ENCODE data around the gene USP38. TPM values are rescaled to one million over a fixed set of nuclear protein-coding genes. Genes with fewer than 3 reads are reported as not detected.
"Not testable (repeated sequence)": the region's sequence is repeated elsewhere in the genome, so short reads cannot be mapped to it uniquely, and the experiment has no call there.

The USP38 gene, protein sequence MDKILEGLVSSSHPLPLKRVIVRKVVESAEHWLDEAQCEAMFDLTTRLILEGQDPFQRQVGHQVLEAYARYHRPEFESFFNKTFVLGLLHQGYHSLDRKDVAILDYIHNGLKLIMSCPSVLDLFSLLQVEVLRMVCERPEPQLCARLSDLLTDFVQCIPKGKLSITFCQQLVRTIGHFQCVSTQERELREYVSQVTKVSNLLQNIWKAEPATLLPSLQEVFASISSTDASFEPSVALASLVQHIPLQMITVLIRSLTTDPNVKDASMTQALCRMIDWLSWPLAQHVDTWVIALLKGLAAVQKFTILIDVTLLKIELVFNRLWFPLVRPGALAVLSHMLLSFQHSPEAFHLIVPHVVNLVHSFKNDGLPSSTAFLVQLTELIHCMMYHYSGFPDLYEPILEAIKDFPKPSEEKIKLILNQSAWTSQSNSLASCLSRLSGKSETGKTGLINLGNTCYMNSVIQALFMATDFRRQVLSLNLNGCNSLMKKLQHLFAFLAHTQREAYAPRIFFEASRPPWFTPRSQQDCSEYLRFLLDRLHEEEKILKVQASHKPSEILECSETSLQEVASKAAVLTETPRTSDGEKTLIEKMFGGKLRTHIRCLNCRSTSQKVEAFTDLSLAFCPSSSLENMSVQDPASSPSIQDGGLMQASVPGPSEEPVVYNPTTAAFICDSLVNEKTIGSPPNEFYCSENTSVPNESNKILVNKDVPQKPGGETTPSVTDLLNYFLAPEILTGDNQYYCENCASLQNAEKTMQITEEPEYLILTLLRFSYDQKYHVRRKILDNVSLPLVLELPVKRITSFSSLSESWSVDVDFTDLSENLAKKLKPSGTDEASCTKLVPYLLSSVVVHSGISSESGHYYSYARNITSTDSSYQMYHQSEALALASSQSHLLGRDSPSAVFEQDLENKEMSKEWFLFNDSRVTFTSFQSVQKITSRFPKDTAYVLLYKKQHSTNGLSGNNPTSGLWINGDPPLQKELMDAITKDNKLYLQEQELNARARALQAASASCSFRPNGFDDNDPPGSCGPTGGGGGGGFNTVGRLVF
- polyA plus RNA-seq (2013, experiment 1 of 2), result 7.7 TPM
- 8.4 TPM for polyA plus RNA-seq (2013, experiment 2 of 2)

DNA sequence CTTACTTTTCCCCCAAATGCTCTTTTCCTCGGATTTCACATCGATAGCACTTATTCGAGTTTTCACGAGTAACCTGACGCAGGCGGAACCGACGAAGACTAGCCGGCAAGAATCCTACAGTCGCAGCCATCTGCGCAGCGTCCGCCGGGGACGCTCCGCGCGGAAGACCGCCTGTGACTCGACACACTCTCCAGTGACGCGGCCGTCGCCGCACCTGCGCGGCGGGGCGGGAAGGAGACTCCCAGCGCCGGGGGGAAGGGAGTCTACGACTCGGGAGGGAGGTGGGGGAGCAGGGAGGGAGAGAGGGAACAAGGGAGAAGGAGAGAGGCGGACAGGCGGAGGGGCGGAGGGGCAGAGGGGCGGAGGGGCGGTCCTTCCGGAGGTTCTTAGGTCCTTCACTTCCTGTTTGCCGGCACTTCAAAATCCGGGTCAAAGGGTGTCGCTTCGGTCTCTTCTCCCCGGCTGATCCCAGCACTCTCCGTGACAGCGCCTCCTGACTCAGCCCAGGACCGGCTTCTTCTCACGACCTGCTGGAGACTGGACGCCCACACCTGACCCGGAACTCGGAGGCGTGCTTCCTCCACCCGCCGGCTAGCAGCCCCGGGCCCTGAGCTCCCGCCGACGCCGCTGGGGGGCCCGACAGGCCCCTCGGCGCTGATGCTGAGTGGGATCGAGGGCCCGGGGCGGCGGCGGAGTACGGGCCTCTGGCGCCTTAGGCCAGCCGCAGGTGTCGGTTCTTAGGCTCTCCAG is at the start of gene USP38:
USP38 (plus strand) TSS at position 415 of the 750 bp plus-strand sequence. CDS start 534 bp downstream, outside the sequence.
- Histone ChIP-seq H3K4me1 (ENCODE audit: insufficient read depth, low read length) (peaks cover 14% of the 10 kb centered on the region; the same call in 1 of the 2 replicates), H3K27me3 (ENCODE audit: insufficient read depth, low read length) (no peaks in the 10 kb centered on the region), H3K9me3 (ENCODE audit: insufficient read depth, low read depth, low read length) (no peaks in the 10 kb centered on the region), H3K27ac (ENCODE audit: low read depth, low read length) (peak within 1 kb of the TSS; percentile 90), H3K9ac (ENCODE audit: low read depth, low read length) (peak within 1 kb of the TSS; percentile 96), H3K36me3 (ENCODE audit: insufficient read depth, low read length) (peaks cover 23% of the 10 kb centered on the region), H3K4me3 (ENCODE audit: low read length) (peak within 1 kb of the TSS; percentile 95)
- WGBS, result under 1% methylated on average over 71 of the region's 71 CpGs

DNA sequence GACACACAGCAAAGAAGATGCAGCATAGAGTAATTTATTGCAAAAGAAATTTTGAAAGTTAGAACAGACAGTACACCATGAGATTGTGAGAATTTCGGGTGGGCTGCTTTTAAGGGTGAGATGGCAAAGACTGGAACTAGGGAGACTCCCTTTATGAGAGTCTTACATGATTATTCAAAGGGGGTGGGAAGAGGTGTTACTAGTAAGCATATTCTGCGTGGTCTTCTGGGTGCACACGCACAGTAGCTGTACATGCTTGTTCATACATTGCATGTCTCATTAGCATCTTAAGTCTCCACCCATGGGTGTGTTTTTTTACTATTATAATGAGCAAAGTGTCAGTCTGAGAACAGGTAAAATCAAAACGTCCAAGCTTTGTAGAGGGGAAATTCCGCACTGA is 49.4 kb upstream of the USP38 start:
- Histone ChIP-seq H3K4me3 (ENCODE audit: low read length) (no peak overlapping the region), H3K4me1 (ENCODE audit: insufficient read depth, low read length) (no peaks in the 10 kb centered on the region), H3K27ac (ENCODE audit: low read depth, low read length) (no peak overlapping the region), H3K9me3 (ENCODE audit: insufficient read depth, low read depth, low read length) (no peaks in the 10 kb centered on the region), H3K36me3 (ENCODE audit: insufficient read depth, low read length) (no peaks in the 10 kb centered on the region), H3K27me3 (ENCODE audit: insufficient read depth, low read length) (no peaks in the 10 kb centered on the region), H3K9ac (ENCODE audit: low read depth, low read length) (no peak overlapping the region)
- WGBS, result 93% methylated on average over 5 of the region's 5 CpGs

- H3K9me3 ChIP-seq (ENCODE audit: insufficient read depth, low read depth, low read length), result no peaks in the 10 kb centered on the region
- 62% methylated on average over 4 of the region's 4 CpGs for WGBS
- no peak overlapping the region for H3K9ac ChIP-seq (ENCODE audit: low read depth, low read length)
- no peaks in the 10 kb centered on the region for H3K27me3 ChIP-seq (ENCODE audit: insufficient read depth, low read length)
- H3K27ac ChIP-seq (ENCODE audit: low read depth, low read length), result no peak overlapping the region
- H3K4me1 ChIP-seq (ENCODE audit: insufficient read depth, low read length), result 0 out of 2 replicates have a peak, but pooled peaks cover 3% of the 10 kb centered on the region
- no peaks in the 10 kb centered on the region for H3K36me3 ChIP-seq (ENCODE audit: insufficient read depth, low read length)
- H3K4me3 ChIP-seq (ENCODE audit: low read length), result no peak overlapping the region
Observed at GRCh38 chr4:143140696-143141095, 44.0 kb upstream of the USP38 start.

DNA sequence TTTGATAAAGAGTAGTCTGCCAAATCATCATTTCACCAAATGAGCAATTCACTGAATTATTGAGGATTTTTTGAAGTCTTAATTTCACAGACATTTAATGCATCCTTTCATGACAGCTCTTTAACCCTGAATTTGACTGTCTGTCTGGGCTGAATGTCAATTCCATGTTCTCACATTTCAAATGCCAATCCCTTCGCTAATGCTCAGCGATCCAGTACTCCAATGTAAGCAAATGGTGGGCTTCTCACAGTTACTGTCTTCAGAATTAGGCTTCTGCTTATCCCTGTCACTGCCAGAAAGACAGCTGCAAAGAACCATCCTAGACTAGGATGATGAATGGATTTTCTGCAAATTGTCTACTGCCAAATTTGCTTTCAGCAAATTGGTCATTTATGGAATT is 36.2 kb upstream of the USP38 start:
- no peaks in the 10 kb centered on the region for H3K36me3 ChIP-seq (ENCODE audit: insufficient read depth, low read length)
- H3K4me1 ChIP-seq (ENCODE audit: insufficient read depth, low read length), result no peaks in the 10 kb centered on the region
- H3K9me3 ChIP-seq (ENCODE audit: insufficient read depth, low read depth, low read length), result peaks cover 21% of the 10 kb centered on the region
- H3K4me3 ChIP-seq (ENCODE audit: low read length), result no peak overlapping the region
- H3K9ac ChIP-seq (ENCODE audit: low read depth, low read length), result no peak overlapping the region
- 94% methylated on average over 2 of the region's 2 CpGs for WGBS
- H3K27me3 ChIP-seq (ENCODE audit: insufficient read depth, low read length), result no peaks in the 10 kb centered on the region
- H3K27ac ChIP-seq (ENCODE audit: low read depth, low read length), result no peak overlapping the region

- Histone ChIP-seq H3K9ac (ENCODE audit: low read depth, low read length) (no peak overlapping the region), H3K4me3 (ENCODE audit: low read length) (no peak overlapping the region), H3K36me3 (ENCODE audit: insufficient read depth, low read length) (no peaks in the 10 kb centered on the region), H3K27ac (ENCODE audit: low read depth, low read length) (no peak overlapping the region), H3K9me3 (ENCODE audit: insufficient read depth, low read depth, low read length) (peaks cover 42% of the 10 kb centered on the region; the same call in 1 of the 2 replicates), H3K27me3 (ENCODE audit: insufficient read depth, low read length) (no peaks in the 10 kb centered on the region), H3K4me1 (ENCODE audit: insufficient read depth, low read length) (no peaks in the 10 kb centered on the region)
- WGBS, result 93% methylated on average over 2 of the region's 2 CpGs
Observed at GRCh38 chr4:143156853-143157252, 27.9 kb upstream of the USP38 start.

DNA sequence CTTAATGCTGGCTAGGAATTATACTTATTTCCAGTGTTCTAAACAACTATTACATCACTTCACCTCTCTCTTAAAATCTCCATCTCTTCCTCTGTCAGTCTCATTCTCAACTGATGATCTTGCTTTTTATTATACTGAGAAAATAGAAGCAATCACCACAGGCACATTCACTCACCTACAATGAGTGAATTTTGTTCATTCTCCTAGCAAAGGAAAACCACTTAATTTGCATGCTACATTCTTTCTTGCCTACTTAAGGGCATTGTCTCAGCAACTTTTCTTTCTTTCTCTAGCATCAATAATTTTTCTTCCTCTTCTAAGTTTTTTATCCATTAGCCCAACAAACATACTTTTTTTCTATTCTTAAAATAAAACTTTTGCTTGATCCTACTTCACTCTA is 21.1 kb upstream of the USP38 start:
- Histone ChIP-seq H3K27me3 (ENCODE audit: insufficient read depth, low read length) (no peaks in the 10 kb centered on the region), H3K27ac (ENCODE audit: low read depth, low read length) (no peak overlapping the region), H3K9me3 (ENCODE audit: insufficient read depth, low read depth, low read length) (peaks cover 13% of the 10 kb centered on the region), H3K36me3 (ENCODE audit: insufficient read depth, low read length) (no peaks in the 10 kb centered on the region), H3K9ac (ENCODE audit: low read depth, low read length) (no peak overlapping the region), H3K4me3 (ENCODE audit: low read length) (no peak overlapping the region), H3K4me1 (ENCODE audit: insufficient read depth, low read length) (no peaks in the 10 kb centered on the region)

DNA sequence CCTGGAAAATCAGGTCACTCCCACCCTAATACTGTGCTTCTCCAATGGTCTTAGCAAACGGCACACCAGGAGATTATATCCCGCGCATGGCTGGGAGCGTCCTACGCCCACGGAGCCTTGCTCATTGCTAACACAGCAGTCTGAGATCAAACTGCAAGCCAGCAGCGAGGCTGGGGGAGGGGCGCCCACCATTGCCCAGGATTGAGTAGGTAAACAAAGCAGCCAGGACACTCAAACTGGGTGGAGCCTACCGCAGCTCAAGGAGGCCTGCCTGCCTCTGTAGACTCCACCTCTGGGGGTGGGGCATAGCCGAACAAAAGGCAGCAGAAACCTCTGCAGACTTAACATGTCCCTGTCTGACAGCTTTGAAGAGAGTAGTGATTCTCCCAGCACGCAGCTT is 18.0 kb upstream of the USP38 start:
- H3K9me3 ChIP-seq (ENCODE audit: insufficient read depth, low read depth, low read length), result peaks cover 13% of the 10 kb centered on the region

GRCh38 chr4:143178923-143179322 is 5.8 kb upstream of the USP38 start:
- Histone ChIP-seq H3K4me1 (ENCODE audit: insufficient read depth, low read length) (peaks cover 4% of the 10 kb centered on the region; the same call in 1 of the 2 replicates), H3K9ac (ENCODE audit: low read depth, low read length) (no peak overlapping the region), H3K4me3 (ENCODE audit: low read length) (no peak overlapping the region), H3K36me3 (ENCODE audit: insufficient read depth, low read length) (no peaks in the 10 kb centered on the region), H3K9me3 (ENCODE audit: insufficient read depth, low read depth, low read length) (peaks cover 29% of the 10 kb centered on the region), H3K27me3 (ENCODE audit: insufficient read depth, low read length) (no peaks in the 10 kb centered on the region), H3K27ac (ENCODE audit: low read depth, low read length) (no peak overlapping the region)
- 97% methylated on average over 3 of the region's 3 CpGs for WGBS

More for the DNA sequence above, 18.0 kb upstream of the USP38 start:
- H3K36me3 ChIP-seq (ENCODE audit: insufficient read depth, low read length); H3K4me1 ChIP-seq (ENCODE audit: insufficient read depth, low read length); H3K27ac ChIP-seq (ENCODE audit: low read depth, low read length); H3K27me3 ChIP-seq (ENCODE audit: insufficient read depth, low read length); H3K9ac ChIP-seq (ENCODE audit: low read depth, low read length); H3K4me3 ChIP-seq (ENCODE audit: low read length): not testable (repeated sequence)
- WGBS, result 95% methylated on average over 11 of the region's 11 CpGs

GRCh38 chr4:143183513-143184216 is 1.1 kb upstream of the USP38 start:
- Histone ChIP-seq H3K4me1 (ENCODE audit: insufficient read depth, low read length) (peaks cover 14% of the 10 kb centered on the region; the same call in 1 of the 2 replicates), H3K27ac (ENCODE audit: low read depth, low read length) (peak overlapping the region; percentile 90), H3K9me3 (ENCODE audit: insufficient read depth, low read depth, low read length) (peaks cover 4% of the 10 kb centered on the region), H3K27me3 (ENCODE audit: insufficient read depth, low read length) (no peaks in the 10 kb centered on the region), H3K36me3 (ENCODE audit: insufficient read depth, low read length) (peaks cover 13% of the 10 kb centered on the region), H3K4me3 (ENCODE audit: low read length) (peak overlapping the region; percentile 95), H3K9ac (ENCODE audit: low read depth, low read length) (peak overlapping the region; percentile 96; the same call in 1 of the 2 replicates)
- WGBS, result 71% methylated on average over 6 of the region's 9 CpGs

DNA sequence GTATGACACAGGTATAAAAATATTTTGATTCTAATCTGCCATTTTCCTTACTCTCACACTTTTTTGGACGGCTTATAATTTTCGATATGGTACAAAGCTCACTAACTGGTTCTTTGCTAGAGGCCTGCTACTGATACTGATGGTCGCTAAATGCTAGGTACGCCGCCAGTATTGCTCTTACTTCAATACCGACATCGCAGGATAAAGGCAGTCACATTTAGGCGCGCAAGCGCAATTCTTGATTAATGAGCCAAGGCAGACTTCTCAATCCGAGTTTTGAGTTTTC is 557 bp upstream of the USP38 start:
- H3K4me1 ChIP-seq (ENCODE audit: insufficient read depth, low read length), result peaks cover 14% of the 10 kb centered on the region; the same call in 1 of the 2 replicates
- H3K27me3 ChIP-seq (ENCODE audit: insufficient read depth, low read length), result no peaks in the 10 kb centered on the region
- WGBS, result 2% methylated on average over 11 of the region's 11 CpGs
- H3K9ac ChIP-seq (ENCODE audit: low read depth, low read length), result peak overlapping the region; percentile 96
- peaks cover 18% of the 10 kb centered on the region for H3K36me3 ChIP-seq (ENCODE audit: insufficient read depth, low read length)
- peak overlapping the region; percentile 90 for H3K27ac ChIP-seq (ENCODE audit: low read depth, low read length)
- H3K9me3 ChIP-seq (ENCODE audit: insufficient read depth, low read depth, low read length), result no peaks in the 10 kb centered on the region
- H3K4me3 ChIP-seq (ENCODE audit: low read length), result peak overlapping the region; percentile 95

Data from HUES64 (cell line).